ENCODE results near the gene SLC38A10.

The SLC38A10 gene

DNA sequence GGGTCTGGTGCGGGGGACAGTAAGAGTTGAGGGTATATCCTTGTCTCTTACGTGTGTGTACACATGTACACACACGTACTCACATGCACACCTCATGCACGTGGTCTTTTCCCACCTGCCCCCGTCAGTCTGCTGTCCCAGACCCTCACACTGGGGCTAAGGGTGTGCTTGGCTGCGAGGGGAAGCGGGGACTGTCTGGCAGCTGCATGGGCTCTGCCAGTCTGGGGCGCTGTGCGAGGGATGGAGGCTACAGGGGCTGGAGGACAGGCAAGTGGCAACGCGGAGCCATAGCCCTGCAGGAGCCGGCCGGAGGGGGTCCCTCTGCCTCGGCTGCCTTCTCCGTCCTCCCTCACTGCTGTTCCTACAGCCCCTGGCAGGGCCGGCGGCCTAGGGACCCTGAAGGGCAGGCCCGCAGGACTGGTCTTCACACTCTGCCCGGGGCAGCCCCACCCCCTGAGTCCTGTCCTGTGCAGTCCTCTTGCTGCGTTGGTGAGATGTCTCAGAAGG, 20.8 kb upstream of the SLC38A10 start:
- peaks cover 10% of the 10 kb centered on the region for H3K4me1 ChIP-seq (ENCODE audit: control insufficient read depth, insufficient read depth, low read depth, low read length)
- no peaks in the 10 kb centered on the region for H3K36me3 ChIP-seq (ENCODE audit: control insufficient read depth in 1 of 2, insufficient read depth in 2 of 2, low read depth in 1 of 2, low read length in 2 of 2)
- H4K91ac ChIP-seq (ENCODE audit: low read length) = peak overlapping the region; percentile 52
- H3K9ac ChIP-seq (ENCODE audit: low read length) = no peak overlapping the region
- H2AK5ac ChIP-seq (ENCODE audit: low read length, severe bottlenecking) = no peak overlapping the region
- WGBS = 84% methylated on average over 19 of the region's 20 CpGs
- no peak overlapping the region for H3K14ac ChIP-seq (ENCODE audit: low read length in 2 of 2)
- no peak overlapping the region for H2BK120ac ChIP-seq (ENCODE audit: low read depth, low read length)
- no peak overlapping the region for H2AFZ ChIP-seq (ENCODE audit: low read depth, low read length)
- peaks cover 21 to 49% of the 10 kb centered on the region in 2 experiments for H3K27me3 ChIP-seq (ENCODE audit: control insufficient read depth in 1 of 2, insufficient read depth in 1 of 2, low read length in 2 of 2)
- H3K23ac ChIP-seq (ENCODE audit: low read length in 2 of 2) = no peak overlapping the region
- peak overlapping the region in 1 of 2 experiments; percentile 7 for H3K4me3 ChIP-seq (ENCODE audit: insufficient read depth in 1 of 2, low read depth in 1 of 2, low read length in 2 of 2)
- H2BK5ac ChIP-seq (ENCODE audit: low read depth, low read length, poor library complexity, severe bottlenecking) = no peak overlapping the region
- no peak overlapping the region for H3K4me2 ChIP-seq (ENCODE audit: low read length, poor library complexity, severe bottlenecking)
- no peaks in the 10 kb centered on the region for H3K9me3 ChIP-seq (ENCODE audit: control insufficient read depth, low read length)
- H3K18ac ChIP-seq (ENCODE audit: low read depth in 1 of 2, low read length in 2 of 2) = no peak overlapping the region
- H2BK15ac ChIP-seq (ENCODE audit: low read depth, poor library complexity, severe bottlenecking) = no peak overlapping the region
- H3K4ac ChIP-seq (ENCODE audit: low read depth in 1 of 2, low read length in 2 of 2) = no peak overlapping the region
- H4K8ac ChIP-seq (ENCODE audit: low read length) = no peak overlapping the region
- no peak overlapping the region for H3K27ac ChIP-seq (ENCODE audit: low read length, poor library complexity, severe bottlenecking)
- H2BK12ac ChIP-seq (ENCODE audit: low read length in 2 of 2) = no peak overlapping the region
- DNase-seq = no peak
- no peaks in the 10 kb centered on the region for H3K79me1 ChIP-seq (replicated peaks; ENCODE audit: low read length, poor library complexity, severe bottlenecking)

DNA sequence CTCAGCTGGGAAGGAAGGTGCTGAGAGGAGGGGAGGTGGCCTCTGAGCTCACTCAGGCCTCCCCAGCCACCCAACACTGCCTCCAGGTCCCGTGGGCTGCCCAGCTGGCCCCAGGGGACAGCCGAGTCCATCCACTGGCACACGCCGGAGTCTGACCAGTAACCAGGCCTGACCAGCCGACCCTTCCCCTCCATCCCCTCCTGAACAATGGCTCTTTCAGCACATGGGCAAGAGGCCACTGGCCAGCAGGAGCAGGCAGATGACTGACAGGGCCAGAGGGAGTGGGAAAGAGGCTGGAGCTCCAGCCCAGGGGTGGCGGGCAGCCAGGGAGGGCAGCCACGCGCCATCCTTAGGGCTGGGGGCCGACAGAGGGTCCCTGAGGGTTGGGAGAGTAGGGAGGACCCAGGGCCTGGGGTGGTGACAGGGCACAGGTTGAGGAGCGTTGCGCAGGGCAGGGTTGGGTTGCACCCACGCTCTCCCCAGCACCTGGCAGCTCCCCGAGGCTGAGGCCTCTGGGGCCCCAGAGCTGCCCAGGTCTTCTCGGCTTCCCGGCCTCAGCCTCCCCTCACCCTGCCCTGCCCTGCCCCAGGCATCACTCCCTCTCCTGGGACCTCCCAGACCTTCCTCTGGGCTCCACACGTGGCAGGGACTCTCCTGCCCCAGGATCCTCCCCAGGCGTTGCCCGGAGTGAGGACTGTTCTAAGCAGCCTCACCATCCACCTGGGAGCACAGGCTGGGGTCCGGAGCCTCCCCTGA, 20.2 kb upstream of the SLC38A10 start:
- Histone ChIP-seq H3K4ac (ENCODE audit: low read depth in 1 of 2, low read length in 2 of 2) (no peak overlapping the region), H3K79me1 (replicated peaks; ENCODE audit: low read length, poor library complexity, severe bottlenecking) (no peaks in the 10 kb centered on the region), H3K27me3 (ENCODE audit: control insufficient read depth in 1 of 2, insufficient read depth in 1 of 2, low read length in 2 of 2) (peaks cover 21 to 49% of the 10 kb centered on the region in 2 experiments), H2BK12ac (ENCODE audit: low read length in 2 of 2) (peak overlapping the region in 1 of 2 experiments; percentile 21), H3K27ac (ENCODE audit: low read length, poor library complexity, severe bottlenecking) (no peak overlapping the region), H2AFZ (ENCODE audit: low read depth, low read length) (no peak overlapping the region), H3K4me1 (ENCODE audit: control insufficient read depth, insufficient read depth, low read depth, low read length) (peaks cover 10% of the 10 kb centered on the region), H3K23ac (ENCODE audit: low read length in 2 of 2) (no peak overlapping the region), H2BK5ac (ENCODE audit: low read depth, low read length, poor library complexity, severe bottlenecking) (no peak overlapping the region), H3K9me3 (ENCODE audit: control insufficient read depth, low read length) (no peaks in the 10 kb centered on the region), H2AK5ac (ENCODE audit: low read length, severe bottlenecking) (no peak overlapping the region), H4K8ac (ENCODE audit: low read length) (no peak overlapping the region), H3K14ac (ENCODE audit: low read length in 2 of 2) (no peak overlapping the region), H4K91ac (ENCODE audit: low read length) (peak overlapping the region; percentile 11), H2BK120ac (ENCODE audit: low read depth, low read length) (no peak overlapping the region), H3K9ac (ENCODE audit: low read length) (no peak overlapping the region), H3K18ac (ENCODE audit: low read depth in 1 of 2, low read length in 2 of 2) (no peak overlapping the region), H3K4me3 (ENCODE audit: insufficient read depth in 1 of 2, low read depth in 1 of 2, low read length in 2 of 2) (no peak overlapping the region), H3K36me3 (ENCODE audit: control insufficient read depth in 1 of 2, insufficient read depth in 2 of 2, low read depth in 1 of 2, low read length in 2 of 2) (no peaks in the 10 kb centered on the region), H3K4me2 (ENCODE audit: low read length, poor library complexity, severe bottlenecking) (no peak overlapping the region), H2BK15ac (ENCODE audit: low read depth, poor library complexity, severe bottlenecking) (peak overlapping the region; percentile 14)
- 94% methylated on average over 17 of the region's 19 CpGs for WGBS
- DNase-seq = no peak

DNA sequence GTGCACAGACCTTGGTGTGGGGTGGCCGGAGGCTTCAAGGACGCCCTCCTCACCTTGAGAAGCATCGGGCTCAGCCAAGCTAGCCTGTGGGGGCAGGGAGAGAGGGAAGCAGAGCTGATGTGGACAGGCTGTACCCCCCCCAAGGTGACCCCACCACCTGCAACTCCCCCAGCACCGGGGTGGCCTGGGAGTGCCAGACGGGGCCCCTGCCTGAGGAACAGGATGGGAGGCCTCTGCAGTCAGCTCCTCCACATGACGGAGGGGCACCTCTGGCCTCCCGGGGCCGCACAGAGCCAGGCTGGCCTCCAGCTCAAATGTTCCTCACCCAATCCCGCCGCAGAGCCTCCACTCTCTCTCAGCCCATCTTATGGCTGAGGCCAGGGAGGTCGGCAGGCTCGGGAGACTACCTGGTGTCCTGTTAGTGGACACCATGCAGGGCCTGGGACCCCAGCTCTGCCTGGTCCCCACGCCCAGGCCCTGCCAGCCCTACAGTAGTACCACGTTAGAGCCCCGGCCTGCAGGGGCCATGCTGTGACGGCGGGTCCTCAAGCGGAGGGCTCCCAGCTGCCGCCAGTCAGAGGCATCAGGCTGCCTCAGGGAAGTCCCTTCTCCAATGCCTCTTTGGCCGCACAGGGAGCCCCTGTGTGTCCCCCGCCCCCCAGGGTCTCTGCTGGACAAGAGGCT, 19.4 kb upstream of the SLC38A10 start:
- H3K9ac ChIP-seq (ENCODE audit: low read length) = no peak overlapping the region
- H3K79me1 ChIP-seq (replicated peaks; ENCODE audit: low read length, poor library complexity, severe bottlenecking) = no peaks in the 10 kb centered on the region
- H3K9me3 ChIP-seq (ENCODE audit: control insufficient read depth, low read length) = no peaks in the 10 kb centered on the region
- H2BK12ac ChIP-seq (ENCODE audit: low read length in 2 of 2) = no peak overlapping the region
- no peak for DNase-seq
- H2AFZ ChIP-seq (ENCODE audit: low read depth, low read length) = no peak overlapping the region
- H3K27ac ChIP-seq (ENCODE audit: low read length, poor library complexity, severe bottlenecking) = no peak overlapping the region
- WGBS = 85% methylated on average over 19 of the region's 21 CpGs
- H3K4me3 ChIP-seq (ENCODE audit: insufficient read depth in 1 of 2, low read depth in 1 of 2, low read length in 2 of 2) = no peak overlapping the region
- peaks cover 15% of the 10 kb centered on the region for H3K4me1 ChIP-seq (ENCODE audit: control insufficient read depth, insufficient read depth, low read depth, low read length)
- H3K36me3 ChIP-seq (ENCODE audit: control insufficient read depth in 1 of 2, insufficient read depth in 2 of 2, low read depth in 1 of 2, low read length in 2 of 2) = no peaks in the 10 kb centered on the region
- H2AK5ac ChIP-seq (ENCODE audit: low read length, severe bottlenecking) = no peak overlapping the region
- H2BK15ac ChIP-seq (ENCODE audit: low read depth, poor library complexity, severe bottlenecking) = no peak overlapping the region
- H4K91ac ChIP-seq (ENCODE audit: low read length) = peak overlapping the region; percentile 18
- no peak overlapping the region for H2BK120ac ChIP-seq (ENCODE audit: low read depth, low read length)
- no peak overlapping the region for H2BK5ac ChIP-seq (ENCODE audit: low read depth, low read length, poor library complexity, severe bottlenecking)
- no peak overlapping the region for H4K8ac ChIP-seq (ENCODE audit: low read length)
- peaks cover 21 to 49% of the 10 kb centered on the region in 2 experiments for H3K27me3 ChIP-seq (ENCODE audit: control insufficient read depth in 1 of 2, insufficient read depth in 1 of 2, low read length in 2 of 2)
- H3K18ac ChIP-seq (ENCODE audit: low read depth in 1 of 2, low read length in 2 of 2) = no peak overlapping the region
- no peak overlapping the region for H3K4me2 ChIP-seq (ENCODE audit: low read length, poor library complexity, severe bottlenecking)
- no peak overlapping the region for H3K4ac ChIP-seq (ENCODE audit: low read depth in 1 of 2, low read length in 2 of 2)
- H3K23ac ChIP-seq (ENCODE audit: low read length in 2 of 2) = no peak overlapping the region
- no peak overlapping the region for H3K14ac ChIP-seq (ENCODE audit: low read length in 2 of 2)

DNA sequence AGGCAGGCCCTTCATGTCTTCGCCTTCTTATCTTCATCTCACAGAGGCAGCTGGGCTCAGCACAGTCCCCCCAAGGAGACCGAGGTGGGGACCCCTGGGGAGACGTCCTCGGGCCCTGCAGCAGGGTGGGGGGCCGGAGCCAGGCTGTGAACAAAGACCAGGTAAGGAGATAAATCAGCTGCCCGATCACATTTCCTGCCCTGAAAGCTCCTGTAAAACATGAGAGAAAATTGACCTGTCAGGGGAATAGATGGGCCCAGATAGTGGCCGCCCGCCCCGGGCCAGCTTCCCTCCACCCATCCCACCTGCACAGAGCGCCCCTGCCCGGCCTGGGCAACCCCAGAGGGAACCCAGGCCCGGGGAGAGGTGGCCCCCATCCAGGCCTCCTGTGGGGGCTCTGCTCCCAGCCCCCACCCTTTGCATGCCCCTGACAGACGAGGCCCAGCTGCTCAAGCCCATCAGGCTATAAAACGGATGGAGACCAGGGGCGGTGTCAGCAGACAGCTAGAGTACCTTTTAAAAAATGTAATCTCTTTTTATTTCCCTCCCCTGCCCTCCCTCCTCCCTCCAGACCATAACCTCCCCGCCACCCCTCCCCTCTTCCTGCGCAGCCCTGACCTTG, 18.8 kb upstream of the SLC38A10 start:
- H3K27ac ChIP-seq (ENCODE audit: low read length, poor library complexity, severe bottlenecking) = no peak overlapping the region
- peaks cover 21 to 46% of the 10 kb centered on the region in 2 experiments for H3K27me3 ChIP-seq (ENCODE audit: control insufficient read depth in 1 of 2, insufficient read depth in 1 of 2, low read length in 2 of 2)
- no peak overlapping the region for H3K9ac ChIP-seq (ENCODE audit: low read length)
- no peaks in the 10 kb centered on the region for H3K9me3 ChIP-seq (ENCODE audit: control insufficient read depth, low read length)
- H4K91ac ChIP-seq (ENCODE audit: low read length) = no peak overlapping the region
- H3K4me1 ChIP-seq (ENCODE audit: control insufficient read depth, insufficient read depth, low read depth, low read length) = peaks cover 20% of the 10 kb centered on the region
- no peaks in the 10 kb centered on the region for H3K79me1 ChIP-seq (replicated peaks; ENCODE audit: low read length, poor library complexity, severe bottlenecking)
- no peak overlapping the region for H2AFZ ChIP-seq (ENCODE audit: low read depth, low read length)
- H3K4me2 ChIP-seq (ENCODE audit: low read length, poor library complexity, severe bottlenecking) = no peak overlapping the region
- no peaks in the 10 kb centered on the region for H3K36me3 ChIP-seq (ENCODE audit: control insufficient read depth in 1 of 2, insufficient read depth in 2 of 2, low read depth in 1 of 2, low read length in 2 of 2)
- H3K23ac ChIP-seq (ENCODE audit: low read length in 2 of 2) = no peak overlapping the region
- no peak overlapping the region for H2BK120ac ChIP-seq (ENCODE audit: low read depth, low read length)
- WGBS = 73% methylated on average over 17 of the region's 17 CpGs
- H4K8ac ChIP-seq (ENCODE audit: low read length) = no peak overlapping the region
- no peak overlapping the region for H3K18ac ChIP-seq (ENCODE audit: low read depth in 1 of 2, low read length in 2 of 2)
- no peak overlapping the region for H3K4me3 ChIP-seq (ENCODE audit: insufficient read depth in 1 of 2, low read depth in 1 of 2, low read length in 2 of 2)
- H2AK5ac ChIP-seq (ENCODE audit: low read length, severe bottlenecking) = no peak overlapping the region
- no peak overlapping the region for H2BK5ac ChIP-seq (ENCODE audit: low read depth, low read length, poor library complexity, severe bottlenecking)
- no peak overlapping the region for H2BK15ac ChIP-seq (ENCODE audit: low read depth, poor library complexity, severe bottlenecking)
- H3K14ac ChIP-seq (ENCODE audit: low read length in 2 of 2) = no peak overlapping the region
- DNase-seq = no peak
- no peak overlapping the region for H3K4ac ChIP-seq (ENCODE audit: low read depth in 1 of 2, low read length in 2 of 2)
- no peak overlapping the region for H2BK12ac ChIP-seq (ENCODE audit: low read length in 2 of 2)
